Liver (tissue), 9 donors: ENCODE measurements around the gene LRMDA. TPM values are rescaled to one million over a fixed set of nuclear protein-coding genes. Genes with fewer than 3 reads are reported as not detected.

Experiments
- DNase-seq: peaks from one replicate; pipeline ENCODE4 v3.0.0-alpha.2; 2017; ENCODE audit warnings: low spot score
- H3K27ac ChIP-seq, 2 donors: one replicate each; pipeline ENCODE4 v1.7.0; 2013; ENCODE audit warnings: inconsistent platforms in 2 of 2, low read length in 2 of 2, control low read depth in 1 of 2, low read depth in 1 of 2, mild to moderate bottlenecking in 1 of 2
- H3K27me3 ChIP-seq, 4 donors: one replicate each; pipeline versions ENCODE4 v1.6.1 to v1.7.0; 2013; ENCODE audit warnings: low read length in 3 of 4, inconsistent platforms in 1 of 4, mild to moderate bottlenecking in 1 of 4, moderate library complexity in 1 of 4; ENCODE audit not compliant: control insufficient read depth in 4 of 4, insufficient read depth in 4 of 4
- H3K36me3 ChIP-seq, 4 donors: one replicate each; pipeline versions ENCODE4 v1.6.1 to v1.7.0; 2013; ENCODE audit warnings: low read length in 3 of 4, mild to moderate bottlenecking in 3 of 4, low read depth in 1 of 4, moderate library complexity in 1 of 4; ENCODE audit not compliant: control insufficient read depth in 4 of 4, insufficient read depth in 3 of 4
- H3K4me1 ChIP-seq, 4 donors: one replicate each; pipeline versions ENCODE4 v1.6.1 to v1.7.0; 2013; ENCODE audit warnings: low read length in 3 of 4, mild to moderate bottlenecking in 3 of 4, moderate library complexity in 1 of 4; ENCODE audit not compliant: control insufficient read depth in 4 of 4, insufficient read depth in 4 of 4
- H3K4me3 ChIP-seq, 3 donors: one replicate each; pipeline versions ENCODE4 v1.6.1 to v1.7.0; 2013; ENCODE audit warnings: low read length in 3 of 3, control low read depth in 1 of 3, low read depth in 1 of 3, mild to moderate bottlenecking in 1 of 3
- H3K9ac ChIP-seq, 2 donors: one replicate each; pipeline ENCODE4 v1.7.0; 2013; ENCODE audit warnings: low read length in 2 of 2, mild to moderate bottlenecking in 2 of 2, moderate library complexity in 2 of 2, control low read depth in 1 of 2, low read depth in 1 of 2
- H3K9me3 ChIP-seq, 4 donors: one replicate each; pipeline versions ENCODE4 v1.6.1 to v1.7.0; 2013; ENCODE audit warnings: low read length in 3 of 4; ENCODE audit not compliant: control insufficient read depth in 4 of 4
- EGR1 ChIP-seq, 2 donors: IDR thresholded peaks; 2 replicates each; pipeline ENCODE4 v1.6.1; 2016 to 2018; ENCODE audit warnings: antibody characterized with exemption in 2 of 2, low read depth in 2 of 2
- FOXA1 ChIP-seq: IDR thresholded peaks from 2 replicates; pipeline ENCODE4 v1.6.1; 2016; ENCODE audit warnings: antibody characterized with exemption
- GABPA ChIP-seq, 2 donors: IDR thresholded peaks in 1 of 2; conservative IDR thresholded peaks in 1 of 2; 2 replicates each; pipeline ENCODE4 v1.6.1; 2016; ENCODE audit warnings: antibody characterized with exemption in 2 of 2, mild to moderate bottlenecking in 1 of 2, moderate library complexity in 1 of 2
- HNF4G ChIP-seq: IDR thresholded peaks from 2 replicates; pipeline ENCODE4 v1.6.1; 2016; ENCODE audit warnings: antibody characterized with exemption
- JUND ChIP-seq, 2 donors: IDR thresholded peaks; 2 replicates each; pipeline ENCODE4 v1.6.1; 2016; ENCODE audit warnings: antibody characterized with exemption in 2 of 2
- NR2F2 ChIP-seq: IDR thresholded peaks from 2 replicates; pipeline ENCODE4 v1.6.1; 2016; ENCODE audit warnings: antibody characterized with exemption
- SP1 ChIP-seq: IDR thresholded peaks from 2 replicates; pipeline ENCODE4 v1.6.1; 2018; ENCODE audit warnings: antibody characterized with exemption, mild to moderate bottlenecking
- YY1 ChIP-seq: IDR thresholded peaks from 2 replicates; pipeline ENCODE4 v1.6.1; 2016; ENCODE audit warnings: antibody characterized with exemption, mild to moderate bottlenecking
- WGBS: extraction: QIAGEN DNeasy Blood & Tissue Kit; methylation state at CpG from one replicate; pipeline ENCODE4 v1.1.7; 2013; 5-methylcytosine and 5-hydroxymethylcytosine counted together
- polyA plus RNA-seq, 2 donors: library from polyadenylated mRNA; stranded (reverse) in 1 of 2; unstranded in 1 of 2; fragments of 200-250 nt in 1 of 2; fragments of >200 nt in 1 of 2; fragmentation: Nextera tagmentation in 1 of 2; extraction: Ambion mirVana in 1 of 2; gene quantifications; one replicate each; pipeline versions ENCODE4 v1.2.1 to v1.2.3, GENCODE V29; 2013 to 2015
- total RNA-seq, 2 donors: library from RNA; depleted of rRNA; stranded (reverse); fragments of >200 nt; gene quantifications; one replicate each; pipeline ENCODE4 v1.2.3, GENCODE V29; 2014
- TF ChIP-seq, protein P1 (sequence below): IDR thresholded peaks from 2 replicates; pipeline ENCODE4 v1.6.1; 2016; ENCODE audit warnings: antibody characterized with exemption, mild to moderate bottlenecking
- TF ChIP-seq, protein P2 (sequence below): IDR thresholded peaks from 2 replicates; pipeline ENCODE4 v1.6.1; 2016; ENCODE audit warnings: antibody characterized with exemption
- TF ChIP-seq, protein P3 (sequence below): IDR thresholded peaks from 2 replicates; pipeline ENCODE4 v1.6.1; 2016; ENCODE audit warnings: antibody characterized with exemption
- donor health status: healthy.
- donor health status: healthy.
- donor health status: healthy.
- donor health status: healthy.
- donor health status: healthy.

Gene LRMDA
- total and polyA plus RNA-seq, 4 donors = 7.9 to 15.8 (median 11.3) TPM

DNA sequence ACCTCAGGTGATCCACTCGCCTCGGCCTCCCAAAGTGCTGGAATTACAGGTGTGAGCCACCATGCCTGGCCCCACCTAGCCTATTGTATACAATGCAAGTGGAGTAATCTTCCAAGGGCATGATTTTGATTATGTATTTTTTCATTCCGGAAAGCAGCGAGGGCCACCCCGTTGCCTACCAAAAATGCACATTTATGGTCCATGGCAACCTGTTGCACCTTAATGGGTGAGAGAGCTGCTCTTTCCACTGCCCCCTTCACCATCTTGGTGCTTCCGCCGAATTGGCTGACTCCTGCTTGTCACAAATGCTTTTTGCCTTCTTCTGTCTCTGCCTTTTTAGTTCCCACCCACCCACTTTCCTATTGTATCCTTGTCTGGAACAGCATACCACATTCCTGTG lies 699.5 kb downstream of the LRMDA start:
- H3K9ac ChIP-seq = no peak overlapping the region
- no peak for DNase-seq
- WGBS = 89% methylated on average over 7 of the region's 7 CpGs
- H3K4me1 ChIP-seq = no peaks in the 10 kb centered on the region
- TF ChIP-seq EGR1 (IDR thresholded peaks at IDR 0.05; ENCODE audit: low read depth in 2 of 2) = no peak
- TF ChIP-seq JUND (IDR thresholded peaks at IDR 0.05) = no peak
- TF ChIP-seq, protein P1, sequence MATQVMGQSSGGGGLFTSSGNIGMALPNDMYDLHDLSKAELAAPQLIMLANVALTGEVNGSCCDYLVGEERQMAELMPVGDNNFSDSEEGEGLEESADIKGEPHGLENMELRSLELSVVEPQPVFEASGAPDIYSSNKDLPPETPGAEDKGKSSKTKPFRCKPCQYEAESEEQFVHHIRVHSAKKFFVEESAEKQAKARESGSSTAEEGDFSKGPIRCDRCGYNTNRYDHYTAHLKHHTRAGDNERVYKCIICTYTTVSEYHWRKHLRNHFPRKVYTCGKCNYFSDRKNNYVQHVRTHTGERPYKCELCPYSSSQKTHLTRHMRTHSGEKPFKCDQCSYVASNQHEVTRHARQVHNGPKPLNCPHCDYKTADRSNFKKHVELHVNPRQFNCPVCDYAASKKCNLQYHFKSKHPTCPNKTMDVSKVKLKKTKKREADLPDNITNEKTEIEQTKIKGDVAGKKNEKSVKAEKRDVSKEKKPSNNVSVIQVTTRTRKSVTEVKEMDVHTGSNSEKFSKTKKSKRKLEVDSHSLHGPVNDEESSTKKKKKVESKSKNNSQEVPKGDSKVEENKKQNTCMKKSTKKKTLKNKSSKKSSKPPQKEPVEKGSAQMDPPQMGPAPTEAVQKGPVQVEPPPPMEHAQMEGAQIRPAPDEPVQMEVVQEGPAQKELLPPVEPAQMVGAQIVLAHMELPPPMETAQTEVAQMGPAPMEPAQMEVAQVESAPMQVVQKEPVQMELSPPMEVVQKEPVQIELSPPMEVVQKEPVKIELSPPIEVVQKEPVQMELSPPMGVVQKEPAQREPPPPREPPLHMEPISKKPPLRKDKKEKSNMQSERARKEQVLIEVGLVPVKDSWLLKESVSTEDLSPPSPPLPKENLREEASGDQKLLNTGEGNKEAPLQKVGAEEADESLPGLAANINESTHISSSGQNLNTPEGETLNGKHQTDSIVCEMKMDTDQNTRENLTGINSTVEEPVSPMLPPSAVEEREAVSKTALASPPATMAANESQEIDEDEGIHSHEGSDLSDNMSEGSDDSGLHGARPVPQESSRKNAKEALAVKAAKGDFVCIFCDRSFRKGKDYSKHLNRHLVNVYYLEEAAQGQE = no peak
- no peak for TF ChIP-seq HNF4G
- TF ChIP-seq SP1 = no peak
- TF ChIP-seq YY1 = no peak
- TF ChIP-seq GABPA (IDR thresholded peaks at IDR 0.05 in 1 of 2, conservative IDR thresholded peaks at IDR 0.05 in 1 of 2) = no peak
- TF ChIP-seq, protein P2, sequence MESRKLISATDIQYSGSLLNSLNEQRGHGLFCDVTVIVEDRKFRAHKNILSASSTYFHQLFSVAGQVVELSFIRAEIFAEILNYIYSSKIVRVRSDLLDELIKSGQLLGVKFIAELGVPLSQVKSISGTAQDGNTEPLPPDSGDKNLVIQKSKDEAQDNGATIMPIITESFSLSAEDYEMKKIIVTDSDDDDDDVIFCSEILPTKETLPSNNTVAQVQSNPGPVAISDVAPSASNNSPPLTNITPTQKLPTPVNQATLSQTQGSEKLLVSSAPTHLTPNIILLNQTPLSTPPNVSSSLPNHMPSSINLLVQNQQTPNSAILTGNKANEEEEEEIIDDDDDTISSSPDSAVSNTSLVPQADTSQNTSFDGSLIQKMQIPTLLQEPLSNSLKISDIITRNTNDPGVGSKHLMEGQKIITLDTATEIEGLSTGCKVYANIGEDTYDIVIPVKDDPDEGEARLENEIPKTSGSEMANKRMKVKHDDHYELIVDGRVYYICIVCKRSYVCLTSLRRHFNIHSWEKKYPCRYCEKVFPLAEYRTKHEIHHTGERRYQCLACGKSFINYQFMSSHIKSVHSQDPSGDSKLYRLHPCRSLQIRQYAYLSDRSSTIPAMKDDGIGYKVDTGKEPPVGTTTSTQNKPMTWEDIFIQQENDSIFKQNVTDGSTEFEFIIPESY = no peak
- TF ChIP-seq FOXA1 = no peak
- TF ChIP-seq, protein P3, sequence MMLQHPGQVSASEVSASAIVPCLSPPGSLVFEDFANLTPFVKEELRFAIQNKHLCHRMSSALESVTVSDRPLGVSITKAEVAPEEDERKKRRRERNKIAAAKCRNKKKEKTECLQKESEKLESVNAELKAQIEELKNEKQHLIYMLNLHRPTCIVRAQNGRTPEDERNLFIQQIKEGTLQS = no peak
- H3K27ac ChIP-seq = no peak overlapping the region
- no peaks in the 10 kb centered on the region for H3K27me3 ChIP-seq
- H3K36me3 ChIP-seq = no peaks in the 10 kb centered on the region
- no peaks in the 10 kb centered on the region for H3K9me3 ChIP-seq
- no peak overlapping the region for H3K4me3 ChIP-seq

DNA sequence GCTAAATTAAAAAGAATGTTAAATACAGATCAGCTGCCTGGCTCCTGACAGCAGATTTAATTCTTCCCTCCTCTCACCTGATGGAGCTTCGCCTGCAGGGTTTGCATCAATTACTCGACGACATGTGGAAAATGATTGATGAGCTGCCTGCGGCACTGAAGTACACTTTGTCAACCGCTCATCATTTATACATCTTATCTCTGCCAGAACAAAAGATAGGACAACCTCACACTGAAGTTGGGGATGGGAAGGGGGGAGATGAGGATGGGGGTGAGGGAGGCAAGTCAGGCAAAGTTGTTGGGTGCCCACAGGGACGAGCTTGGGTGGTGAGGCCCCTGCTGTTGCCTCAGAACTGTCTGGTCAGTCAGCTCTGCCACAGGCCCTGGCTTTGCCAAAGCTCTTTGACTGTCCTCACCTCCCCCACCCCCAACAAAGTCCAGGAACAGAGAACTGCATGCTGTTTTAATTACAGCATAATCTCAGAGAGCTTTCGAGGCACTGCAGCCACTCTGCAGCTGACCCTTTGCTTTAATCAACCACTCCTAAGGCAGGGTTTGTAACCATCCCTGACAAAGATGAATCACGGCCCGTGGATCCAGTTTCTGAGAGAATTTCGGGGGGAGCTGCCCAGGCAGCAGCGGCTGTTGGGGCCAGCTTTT lies 702.3 kb downstream of the LRMDA start:
- no peak for DNase-seq
- Histone ChIP-seq H3K27me3 (no peaks in the 10 kb centered on the region), H3K36me3 (no peaks in the 10 kb centered on the region), H3K4me1 (no peaks in the 10 kb centered on the region), H3K4me3 (no peak overlapping the region), H3K9ac (no peak overlapping the region), H3K27ac (no peak overlapping the region), H3K9me3 (no peaks in the 10 kb centered on the region)
- WGBS = 94% methylated on average over 11 of the region's 11 CpGs
- TF ChIP-seq, protein P1 = no peak
- no peak for TF ChIP-seq NR2F2
- no peak for TF ChIP-seq FOXA1
- no peak for TF ChIP-seq JUND (IDR thresholded peaks at IDR 0.05)
